ENCODE measurements around the gene MAML2.

Gene MAML2

DNA sequence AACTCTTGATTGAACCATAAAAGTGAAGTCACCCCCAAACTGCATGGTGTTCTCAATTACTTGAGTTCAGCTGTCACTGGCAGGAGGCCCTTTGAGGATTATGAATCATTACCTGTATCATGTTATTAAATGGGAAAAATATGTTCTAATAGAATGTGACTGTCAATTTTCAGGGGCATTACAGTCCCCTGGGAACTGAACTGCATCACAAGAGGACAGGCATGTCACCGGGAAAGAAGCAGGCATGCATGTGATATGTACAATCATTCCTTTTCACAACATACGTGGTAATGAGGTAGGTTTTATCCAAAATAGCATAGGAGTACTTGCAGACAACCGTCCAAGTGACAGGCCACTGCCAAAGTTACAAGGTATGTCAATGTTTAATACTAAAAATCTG, 165.8 kb downstream of the MAML2 start:
- no peak for DNase-seq

DNA sequence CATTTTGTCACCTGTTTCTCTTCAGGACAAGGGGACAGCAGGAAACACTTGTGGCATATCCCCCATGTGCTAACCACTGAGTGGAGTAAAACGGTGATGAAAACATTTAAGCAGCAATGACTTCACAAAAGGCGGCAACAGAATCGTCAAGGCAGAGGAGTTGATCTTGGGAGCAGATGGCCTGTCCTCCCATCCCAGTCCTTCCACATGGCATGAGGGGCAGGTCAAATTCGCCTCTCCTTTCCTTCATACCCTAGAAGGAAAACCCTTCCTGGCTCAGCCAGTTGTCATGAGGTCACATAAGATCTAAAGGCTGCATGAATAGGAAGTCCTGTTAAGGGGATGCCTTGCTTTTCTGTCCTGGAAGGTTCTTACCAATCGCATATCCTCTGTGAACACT, 169.1 kb downstream of the MAML2 start:
- no peak for DNase-seq

DNA sequence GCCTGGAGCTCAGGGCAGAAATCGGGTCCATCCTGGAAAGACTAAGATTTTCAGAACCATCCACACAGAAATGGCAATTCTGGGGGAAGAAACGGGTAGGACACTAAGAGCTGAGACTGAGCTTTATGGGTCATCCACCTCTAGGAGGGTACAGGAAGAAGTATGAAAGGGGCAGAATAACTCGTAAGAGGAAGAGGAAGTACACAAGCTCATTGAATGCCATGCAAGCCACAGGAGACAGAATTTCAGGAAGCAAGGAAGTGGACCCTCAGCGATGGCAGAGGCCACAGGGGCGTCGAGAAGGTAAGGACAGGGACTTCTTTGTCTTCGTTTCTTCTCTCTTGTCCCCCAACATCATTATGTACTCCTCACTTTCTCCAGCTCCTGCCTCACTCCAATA, 169.6 kb downstream of the MAML2 start:
- peak; percentile 39 for DNase-seq

DNA sequence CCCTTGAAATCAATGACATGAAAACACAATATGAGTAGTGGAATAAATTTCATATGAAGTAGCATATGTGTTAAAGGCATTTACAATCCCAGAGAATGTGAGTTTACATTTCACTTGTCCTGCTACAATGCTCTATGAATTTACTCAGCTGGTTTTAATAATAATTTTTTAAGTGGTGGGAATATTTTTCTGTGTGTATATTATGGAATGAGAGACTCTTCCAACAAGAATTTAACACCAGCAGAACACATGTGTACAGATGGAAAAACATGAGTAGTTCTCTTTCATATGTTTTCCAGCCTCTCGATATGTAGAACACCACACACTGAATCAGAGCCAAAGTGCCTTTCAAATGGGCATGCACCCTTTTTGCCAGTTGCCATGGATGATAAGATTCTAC, 170.4 kb downstream of the MAML2 start:
- DNase-seq = no peak

DNA sequence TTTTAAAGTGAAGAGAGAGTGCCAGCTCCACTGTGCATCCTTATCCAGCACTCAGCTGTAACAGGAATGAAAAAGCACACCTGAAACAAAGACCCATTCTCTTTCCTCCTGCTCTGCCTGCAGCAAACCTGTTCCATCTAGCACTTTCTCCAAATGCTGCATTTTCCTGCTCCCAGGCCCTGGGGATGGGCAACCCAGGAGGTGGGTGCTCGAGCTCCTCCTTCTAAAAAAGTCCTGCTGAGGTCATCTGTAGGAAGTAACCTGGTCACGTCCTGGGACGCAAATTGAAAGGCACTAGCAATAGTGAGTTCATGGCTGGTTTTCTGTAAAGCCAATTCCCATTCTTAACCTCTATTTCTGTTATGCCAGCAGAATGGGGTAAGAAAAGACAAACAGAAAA, 173.7 kb downstream of the MAML2 start:
- no peak for DNase-seq

DNA sequence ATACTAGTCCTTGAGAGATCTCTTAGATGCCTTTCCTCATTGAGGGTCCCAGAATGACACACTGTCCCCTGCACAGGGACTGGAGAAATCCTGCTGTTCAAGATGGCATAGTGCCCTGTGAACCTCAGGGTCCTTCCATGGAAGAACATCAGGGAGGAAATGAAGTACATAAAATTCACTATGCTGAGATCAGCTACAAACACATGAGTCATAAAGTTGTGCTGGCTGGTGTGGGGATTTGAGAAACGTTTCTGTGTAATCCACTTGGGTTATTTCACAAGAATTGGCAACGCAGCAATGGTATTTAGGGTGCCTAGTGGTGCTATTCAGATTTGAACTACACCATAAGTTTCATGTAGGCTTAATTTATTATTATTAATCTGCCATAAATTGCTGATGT, 174.4 kb downstream of the MAML2 start:
- peak; percentile 42 for DNase-seq

DNA sequence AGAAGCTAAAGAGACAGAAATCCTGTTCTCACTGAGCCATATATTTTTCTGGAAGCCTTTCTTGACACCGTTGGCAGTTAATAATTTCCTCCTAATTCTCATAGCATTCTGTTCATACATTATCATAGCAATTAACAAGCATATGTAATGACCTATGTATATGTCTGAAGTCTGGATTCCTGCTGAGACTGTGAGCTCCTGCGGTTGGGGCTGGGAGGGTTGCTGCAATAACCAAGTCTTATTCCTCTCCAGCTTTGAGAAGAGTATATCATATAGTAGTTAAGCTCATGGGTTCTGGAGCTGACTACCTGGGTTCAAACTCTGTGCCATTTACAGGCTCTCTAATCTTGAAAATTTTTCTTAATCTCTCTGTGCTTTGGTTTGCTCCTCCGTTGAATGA, 175.2 kb downstream of the MAML2 start:
- no peak for DNase-seq

DNA sequence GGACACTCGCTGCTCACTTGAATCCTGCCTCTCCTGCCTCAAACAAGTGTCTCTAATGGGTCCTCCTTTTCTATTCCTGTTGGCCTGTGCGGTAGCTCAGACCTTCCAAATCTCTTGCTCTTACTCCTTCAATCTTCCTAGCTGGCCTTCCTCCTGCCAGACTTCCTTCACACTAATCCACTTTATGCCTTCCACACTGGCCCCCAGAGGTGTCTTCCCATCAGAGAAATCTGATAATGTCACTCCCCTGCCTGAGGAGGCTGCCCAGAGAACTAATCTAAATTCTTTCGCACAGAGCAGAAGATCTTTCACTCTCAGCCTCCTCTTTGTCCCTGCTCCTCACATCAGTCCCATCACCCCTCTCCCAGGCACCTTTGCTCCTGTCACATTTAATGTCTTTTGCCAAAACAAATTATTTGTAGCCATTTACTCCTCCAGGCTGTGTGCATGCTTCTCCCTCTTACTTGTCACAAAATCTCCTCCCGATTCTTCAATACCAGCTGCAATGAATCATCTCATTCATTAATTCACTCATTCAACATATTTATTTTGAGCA, 175.7 kb downstream of the MAML2 start:
- no peak for DNase-seq

DNA sequence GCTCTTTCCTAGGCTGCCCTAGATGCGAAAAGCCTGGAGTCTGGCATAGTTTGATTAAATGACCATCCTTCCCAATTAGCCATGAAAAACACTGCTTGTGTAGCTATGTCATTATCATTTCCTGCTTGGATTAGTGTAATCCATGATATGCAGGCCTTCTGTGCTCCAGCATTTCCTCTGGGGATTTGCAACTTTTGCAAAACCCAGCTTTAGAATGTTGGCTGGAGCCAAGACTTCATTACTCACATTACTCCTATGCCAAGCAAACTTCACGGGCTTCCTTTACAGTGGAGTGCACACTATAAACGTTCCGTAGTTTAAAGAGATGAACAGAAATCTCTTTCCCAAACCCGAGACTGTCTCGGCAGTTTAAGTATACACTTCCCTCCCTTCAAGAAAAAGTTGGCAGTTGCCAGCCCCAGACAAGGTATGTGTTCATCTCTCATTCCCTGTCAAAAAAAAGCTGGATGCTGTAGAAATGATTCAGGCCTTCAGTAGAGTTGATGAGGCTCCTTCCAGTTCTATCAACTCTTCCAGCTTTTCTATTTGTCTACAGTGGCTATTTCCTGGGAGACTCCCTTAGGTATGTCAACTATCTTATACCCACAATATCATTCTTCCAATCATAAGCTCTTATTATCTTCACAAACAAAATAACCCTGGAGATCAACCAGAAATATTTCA, 180.0 kb downstream of the MAML2 start:
- no peak for DNase-seq

DNA sequence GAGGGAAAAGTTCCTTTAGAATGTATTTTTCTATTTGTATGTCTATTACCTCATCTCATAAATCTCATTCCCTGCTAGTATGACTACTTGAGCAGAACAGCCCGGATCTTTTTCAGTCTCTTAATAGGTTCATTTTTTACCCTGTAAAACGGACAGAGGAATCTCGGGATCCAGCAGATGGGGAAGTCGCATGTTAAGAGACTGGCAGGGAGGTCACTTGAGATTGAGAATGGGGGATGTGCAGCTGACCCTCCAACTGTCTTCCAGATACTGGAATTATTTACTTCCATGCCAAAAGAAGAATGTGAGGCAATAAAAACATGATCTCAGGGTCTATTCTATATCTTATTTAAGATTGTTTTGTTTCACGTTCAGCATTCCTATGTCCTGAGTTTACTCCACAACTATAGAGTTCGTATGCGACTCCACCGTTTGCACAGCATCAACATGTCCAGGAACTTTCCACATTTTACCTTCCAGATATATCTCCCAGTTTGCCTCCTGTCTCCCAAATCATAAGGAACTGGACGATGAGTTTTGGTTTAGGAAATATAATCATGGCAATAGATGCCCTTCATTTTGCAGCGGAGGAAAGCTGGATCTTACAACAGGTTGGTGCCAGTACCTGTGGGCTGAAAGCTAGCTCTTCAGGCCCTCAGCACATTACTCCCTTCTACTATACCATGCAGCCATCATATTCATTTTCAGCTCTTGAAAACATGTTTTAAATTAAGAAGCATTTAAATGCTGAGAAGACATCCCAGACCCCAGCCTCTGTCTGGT, 181.5 kb downstream of the MAML2 start:
- DNase-seq = no peak

DNA sequence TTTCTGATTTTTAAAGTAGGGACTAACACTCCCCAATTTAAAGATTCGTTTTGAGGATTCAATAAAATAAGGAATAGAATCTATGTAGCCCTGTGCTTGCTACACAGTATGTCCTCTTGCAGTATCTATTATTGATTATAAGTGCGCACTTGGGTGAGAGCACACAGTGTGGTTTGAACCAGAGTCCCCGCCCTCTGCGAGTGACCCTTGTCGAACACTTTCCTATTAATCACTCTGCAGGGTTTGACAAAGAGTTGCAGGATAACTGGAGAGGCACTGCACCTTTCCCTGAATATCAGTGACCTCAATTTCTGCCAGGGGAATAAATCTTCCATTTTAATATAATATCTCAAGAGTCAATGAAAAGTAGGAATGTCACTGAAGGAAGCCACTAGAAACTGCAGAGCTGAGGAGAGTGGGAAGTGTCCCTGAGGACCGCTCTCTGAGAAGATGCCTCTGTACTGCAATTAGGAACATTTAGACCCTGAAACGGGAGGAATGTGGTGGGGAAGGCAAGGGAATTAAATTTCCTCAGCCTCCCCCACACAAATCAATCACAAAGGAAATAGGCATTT, 182.2 kb downstream of the MAML2 start:
- DNase-seq = no peak

DNA sequence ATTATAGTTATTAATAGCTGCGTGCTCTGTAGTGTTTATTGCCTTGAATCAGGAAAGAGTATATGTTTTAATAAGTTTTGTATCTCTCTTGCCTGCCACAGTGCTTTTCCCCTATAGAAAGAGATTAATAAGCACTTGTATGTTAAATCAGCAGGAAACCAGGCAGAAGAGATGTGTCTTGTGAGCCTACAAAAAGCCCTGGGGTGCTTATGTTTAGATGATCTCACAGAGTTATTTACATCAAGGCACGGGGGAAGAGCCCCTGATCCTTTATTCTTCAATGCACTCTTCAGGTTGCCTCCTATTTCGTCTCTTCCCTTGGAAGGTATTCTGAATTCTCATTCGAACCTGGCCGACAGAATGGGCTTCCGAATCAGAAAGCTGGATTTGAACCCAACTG, 183.0 kb downstream of the MAML2 start:
- DNase-seq = no peak

DNA sequence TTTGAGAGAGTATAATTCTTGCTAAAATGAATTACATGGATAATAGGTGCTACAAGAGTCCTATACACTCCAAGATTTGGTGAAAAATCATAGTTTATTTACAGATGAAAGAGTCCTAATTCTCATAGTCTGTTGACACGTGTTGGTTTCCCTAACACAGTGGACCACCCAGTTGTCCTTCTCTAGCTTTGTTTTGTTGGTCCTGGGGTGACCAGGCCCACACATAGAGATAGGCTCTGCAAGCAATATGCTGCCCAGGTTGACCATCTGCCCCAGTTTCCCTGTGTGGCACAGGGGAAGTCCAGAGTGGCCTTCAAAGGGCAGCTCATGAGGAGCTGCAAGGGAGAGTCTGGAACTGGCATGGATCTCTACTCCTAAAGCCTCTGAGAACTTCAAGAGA, 184.9 kb downstream of the MAML2 start:
- DNase-seq = no peak

DNA sequence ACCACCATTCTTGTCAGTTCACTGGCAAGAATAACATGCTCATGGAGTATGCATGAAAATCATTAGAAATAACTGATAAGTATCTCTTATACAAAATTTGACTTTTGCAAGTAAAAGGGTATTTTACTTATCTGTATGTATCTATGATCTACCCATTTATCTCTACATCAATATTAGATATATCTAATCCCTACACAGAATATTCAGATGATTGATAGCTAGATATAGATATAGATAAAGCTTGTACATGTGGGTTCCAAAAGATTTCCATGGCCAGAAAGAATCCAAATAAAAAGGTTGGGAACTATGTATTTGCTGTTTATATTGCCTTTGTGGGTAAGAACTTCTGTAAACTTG, 185.5 kb downstream of the MAML2 start:
- DNase-seq = no peak

DNA sequence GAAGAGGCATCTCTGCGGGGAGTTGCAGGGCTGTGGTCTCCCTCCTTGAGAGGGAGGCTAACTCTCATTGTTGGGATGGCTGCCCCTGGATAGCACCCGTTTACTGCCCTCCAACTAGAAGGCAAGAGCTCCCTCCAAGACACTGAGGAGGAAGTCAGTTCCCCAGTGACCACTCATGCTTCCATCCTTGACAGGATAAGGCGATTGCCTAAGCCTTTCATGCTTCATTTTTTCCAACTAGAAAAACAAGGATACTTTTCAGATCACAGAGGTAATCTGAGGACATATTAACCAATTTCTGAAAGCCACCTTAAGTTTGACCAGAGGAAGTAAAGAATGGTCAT, 186.6 kb downstream of the MAML2 start:
- DNase-seq = no peak

DNA sequence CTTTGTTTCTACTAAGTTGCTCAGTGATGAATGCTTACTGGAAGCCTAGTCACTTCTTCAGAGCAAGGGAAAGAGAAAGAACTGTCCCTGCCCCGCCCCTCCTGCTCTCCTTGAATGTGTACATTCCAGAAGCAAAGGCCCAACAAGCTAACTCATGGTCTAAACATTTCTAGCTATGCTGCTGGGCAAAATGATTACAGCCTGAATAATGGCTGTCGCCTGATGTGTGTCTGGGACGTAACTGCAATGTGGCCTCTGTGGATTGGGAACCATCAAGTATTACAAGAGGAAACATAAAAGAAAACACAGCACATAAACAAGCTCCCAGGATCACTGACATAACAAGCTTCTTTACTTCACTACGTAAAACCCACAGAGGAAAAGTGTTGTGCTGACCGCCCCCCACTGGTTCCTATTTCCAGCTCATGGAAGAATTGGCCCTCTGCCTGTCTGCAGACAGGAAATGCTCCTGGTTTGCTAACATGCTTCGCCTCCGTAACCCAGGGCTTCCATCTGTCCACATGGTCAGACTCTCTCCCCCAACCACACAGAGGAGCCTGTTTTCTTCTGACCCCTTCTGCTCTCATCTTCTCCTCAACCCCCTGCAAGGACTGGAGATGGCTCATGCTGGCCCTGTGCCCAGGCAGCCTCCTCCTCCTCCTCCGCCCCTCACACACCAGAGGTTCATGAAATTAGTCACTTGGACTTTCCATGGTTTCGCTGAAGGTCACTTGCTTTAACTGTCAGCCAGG, 187.2 kb downstream of the MAML2 start:
- DNase-seq = peak; percentile 30

DNA sequence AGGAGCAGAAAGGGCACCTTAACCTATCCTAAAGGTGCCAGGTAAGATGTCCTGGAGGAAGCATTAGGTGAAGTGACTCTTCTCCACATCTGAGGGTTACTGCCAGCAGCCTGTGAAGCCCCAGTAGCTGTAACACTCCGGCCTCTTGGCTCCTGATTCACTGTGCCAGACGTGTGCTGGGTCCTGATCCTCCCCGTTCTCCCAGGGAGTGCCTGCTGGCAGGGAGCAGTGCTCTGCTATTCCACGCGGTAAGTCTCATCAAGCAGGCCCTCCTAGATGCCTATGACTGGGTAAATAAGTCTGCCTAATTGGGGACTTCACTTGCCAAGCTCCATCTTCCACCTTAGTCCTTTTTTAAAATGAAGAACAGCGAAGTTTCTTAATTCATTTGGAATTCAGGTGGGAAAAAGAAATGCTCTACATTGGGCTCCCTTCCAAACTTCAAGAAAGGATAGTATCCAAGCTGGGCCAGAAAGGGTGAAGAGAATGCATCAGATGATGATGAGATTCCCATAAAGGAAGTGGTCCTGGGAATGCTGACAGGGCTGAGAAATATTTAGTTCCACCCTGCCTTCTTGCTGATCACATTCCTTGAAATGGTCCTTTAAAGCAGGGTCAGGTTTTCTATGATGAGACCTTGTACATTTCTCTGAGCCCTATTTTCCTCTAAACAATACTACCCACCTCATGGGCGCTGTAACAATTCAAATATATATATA, 188.0 kb downstream of the MAML2 start:
- DNase-seq = no peak

DNA sequence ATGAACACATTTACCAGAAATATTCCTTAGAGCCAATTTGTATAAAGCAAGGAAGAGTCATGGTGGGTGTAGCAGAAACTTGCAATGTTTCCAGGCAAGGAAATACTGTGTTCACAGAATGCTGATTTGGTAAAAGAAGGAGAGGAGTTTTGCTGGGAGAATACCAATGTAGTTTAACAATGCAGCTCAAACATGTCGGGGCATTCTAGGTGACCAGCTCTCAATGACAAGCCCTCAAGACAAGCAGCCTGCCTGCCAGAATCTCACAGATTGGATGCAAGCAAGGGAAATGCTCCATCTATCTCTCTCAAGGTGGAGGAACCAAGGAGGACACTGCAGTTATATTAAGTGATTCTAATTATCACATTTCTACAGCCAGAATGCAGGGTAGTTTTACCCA, 190.4 kb downstream of the MAML2 start:
- no peak for DNase-seq

DNA sequence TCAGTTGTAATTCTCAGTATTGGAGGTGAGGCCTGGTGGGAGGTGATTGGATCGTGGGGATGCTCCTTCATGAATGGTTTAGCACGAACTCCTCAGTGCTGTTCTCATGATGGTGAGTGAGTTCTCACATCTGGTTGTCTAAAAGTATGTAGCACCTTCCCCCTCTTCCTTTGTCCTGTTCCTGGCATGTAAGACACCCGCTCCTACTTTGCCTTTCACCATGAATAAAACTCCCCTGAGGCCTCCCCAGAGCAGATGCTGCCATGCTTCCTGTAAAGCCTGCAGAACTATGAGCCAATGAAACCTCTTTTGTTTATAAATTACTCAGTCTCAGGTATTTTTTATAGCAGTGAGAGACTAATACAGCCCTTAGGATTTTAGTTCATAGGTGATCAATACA, 191.5 kb downstream of the MAML2 start:
- DNase-seq = no peak

DNA sequence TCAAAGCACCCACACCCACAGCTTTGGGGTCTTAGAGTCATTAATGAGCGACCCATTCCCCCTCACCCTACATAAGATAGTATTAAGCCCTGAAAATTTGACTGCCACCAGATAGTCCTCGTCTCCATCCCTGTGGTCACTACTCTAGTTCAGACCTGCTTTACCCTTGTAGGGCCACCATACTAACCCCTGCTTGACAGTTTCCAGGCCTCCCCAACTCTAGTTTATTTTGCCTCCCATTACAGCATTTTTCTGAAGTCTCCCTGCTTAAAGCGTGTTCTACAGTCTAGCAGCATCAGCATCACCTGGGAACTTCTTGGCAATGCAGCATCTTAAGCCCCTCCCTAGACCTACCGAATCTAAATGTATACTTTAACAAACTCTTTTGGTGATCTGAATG, 192.4 kb downstream of the MAML2 start:
- no peak for DNase-seq

DNA sequence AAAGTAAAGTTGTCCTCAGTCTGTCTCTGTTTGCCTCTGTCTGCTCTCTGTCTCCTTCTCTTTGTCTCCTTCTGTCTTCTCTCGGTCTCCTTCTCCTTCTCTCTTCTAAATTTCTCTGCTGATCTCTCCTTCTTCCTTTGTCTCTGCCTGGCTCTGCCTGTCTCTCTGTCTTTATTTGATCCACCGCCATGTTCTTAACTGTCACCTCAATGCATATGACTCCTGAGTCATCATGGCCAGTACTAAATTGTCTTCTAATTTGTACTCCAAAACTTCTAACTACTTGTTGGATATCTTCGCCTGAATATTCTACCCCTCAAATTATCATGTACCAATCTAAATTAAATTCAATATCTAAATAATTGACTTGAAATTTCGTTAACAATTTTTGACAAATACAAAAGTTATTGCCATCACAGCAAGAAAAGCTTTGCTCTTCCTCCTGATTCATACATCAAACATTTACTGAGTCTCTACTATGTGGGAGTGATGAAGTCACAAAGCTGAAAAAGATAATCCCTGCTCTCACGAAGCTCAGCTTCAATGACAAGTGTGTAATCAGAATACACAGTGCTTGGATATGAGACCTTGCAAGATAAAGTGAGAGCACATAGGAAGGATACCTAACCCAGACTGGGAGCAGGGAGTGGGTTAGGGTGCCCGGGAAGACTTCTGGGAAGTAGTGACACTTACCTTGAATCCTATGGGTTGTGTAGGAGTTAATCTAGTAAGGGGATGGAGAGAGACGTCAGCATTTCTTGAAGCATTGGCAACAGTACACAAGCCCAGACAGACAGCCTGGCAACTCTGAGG, 193.0 kb downstream of the MAML2 start:
- DNase-seq = no peak

DNA sequence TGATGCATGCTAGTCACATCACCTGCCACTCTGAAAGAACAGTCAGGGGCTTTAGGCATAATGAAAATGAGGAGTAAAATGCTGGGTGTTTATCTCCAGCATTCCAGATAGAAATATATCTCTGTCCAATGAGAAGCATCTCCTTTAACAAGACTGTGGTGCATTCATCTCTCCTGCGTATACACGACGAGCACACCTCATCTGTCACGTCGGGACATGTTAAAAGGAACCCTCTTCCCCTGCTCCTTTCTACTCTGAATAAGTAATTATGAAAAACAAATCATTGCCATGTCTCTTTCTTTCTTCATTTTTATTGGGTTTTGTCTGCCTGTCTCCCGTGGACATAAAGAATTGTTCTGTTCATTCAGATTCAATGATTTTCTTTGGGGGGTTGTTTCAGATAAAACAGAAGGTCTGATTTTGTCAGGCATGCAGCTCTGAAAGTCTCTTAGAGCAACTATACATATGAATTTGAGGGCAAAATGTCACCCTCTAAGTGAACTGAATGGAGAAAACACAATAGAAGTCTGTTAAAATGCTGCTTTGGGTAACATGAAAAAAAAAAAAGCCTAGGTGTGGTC, 195.0 kb downstream of the MAML2 start:
- no peak for DNase-seq

Data from hematopoietic multipotent progenitor cell treated with erythropoietin and hydrocortisone succinate and interleukin-3 and kit ligand, for 4 days (in vitro differentiated cells).